GM21576 (cell line): ENCODE measurements around the gene GTF2IRD1.
"Not testable (repeated sequence)": the region's sequence is repeated elsewhere in the genome, so short reads cannot be mapped to it uniquely, and the experiment has no call there.

Experiments
- ATAC-seq: cut with Tn5 transposase; IDR thresholded peaks from one replicate; pipeline ENCODE4 v1.9.1; 2021; ENCODE audit warnings: mild to moderate bottlenecking, moderate library complexity; ENCODE audit not compliant: unreplicated experiment

Gene GTF2IRD1

GRCh38 chr7:74507538-74508319 is 54.0 kb downstream of the GTF2IRD1 start:
- ATAC-seq = no peak

- ATAC-seq = not testable (repeated sequence)
Measured at GRCh38 chr7:74509453-74509852, 55.7 kb downstream of the GTF2IRD1 start.

- ATAC-seq = no peak
Measured at GRCh38 chr7:74511345-74511744, 57.6 kb downstream of the GTF2IRD1 start.

- ATAC-seq = no peak
Measured at GRCh38 chr7:74512762-74513161, 59.1 kb downstream of the GTF2IRD1 start.

GRCh38 chr7:74514131-74514591 is 60.5 kb downstream of the GTF2IRD1 start:
- no peak for ATAC-seq

GRCh38 chr7:74515276-74515675 is 61.6 kb downstream of the GTF2IRD1 start:
- no peak for ATAC-seq

GRCh38 chr7:74516214-74516613 is 62.5 kb downstream of the GTF2IRD1 start:
- no peak for ATAC-seq

GRCh38 chr7:74518041-74518440 is 64.3 kb downstream of the GTF2IRD1 start:
- no peak for ATAC-seq

- ATAC-seq = no peak
Measured at GRCh38 chr7:74518654-74519053, 64.9 kb downstream of the GTF2IRD1 start.

- no peak for ATAC-seq
Measured at GRCh38 chr7:74519395-74519794, 65.7 kb downstream of the GTF2IRD1 start.

GRCh38 chr7:74521855-74522254 is 68.1 kb downstream of the GTF2IRD1 start:
- no peak for ATAC-seq

- no peak for ATAC-seq
Measured at GRCh38 chr7:74522281-74522905, 68.7 kb downstream of the GTF2IRD1 start.

- ATAC-seq = no peak
Measured at GRCh38 chr7:74523015-74523414, 69.3 kb downstream of the GTF2IRD1 start.

GRCh38 chr7:74525140-74525539 is 71.4 kb downstream of the GTF2IRD1 start:
- ATAC-seq = no peak

GRCh38 chr7:74525881-74526280 is 72.2 kb downstream of the GTF2IRD1 start:
- no peak for ATAC-seq

- no peak for ATAC-seq
Measured at GRCh38 chr7:74526780-74527179, 73.1 kb downstream of the GTF2IRD1 start.

- no peak for ATAC-seq
Measured at GRCh38 chr7:74527842-74528241, 74.1 kb downstream of the GTF2IRD1 start.

GRCh38 chr7:74528773-74529172 is 75.1 kb downstream of the GTF2IRD1 start:
- ATAC-seq = not testable (repeated sequence)

- no peak for ATAC-seq
Measured at GRCh38 chr7:74535951-74536356, 82.2 kb downstream of the GTF2IRD1 start.

GRCh38 chr7:74541937-74542336 is 88.2 kb downstream of the GTF2IRD1 start:
- not testable (repeated sequence) for ATAC-seq

- ATAC-seq = no peak
Measured at GRCh38 chr7:74542558-74543117, 88.9 kb downstream of the GTF2IRD1 start.
